NCI-H2081 (cell line): ENCODE data around the gene CACNA1D.

Experiments
- DNase-seq, 2 experiments: peaks; one replicate each; lab custom pipeline; 2025; lab: John Stamatoyannopoulos, UW

CACNA1D gene

DNA sequence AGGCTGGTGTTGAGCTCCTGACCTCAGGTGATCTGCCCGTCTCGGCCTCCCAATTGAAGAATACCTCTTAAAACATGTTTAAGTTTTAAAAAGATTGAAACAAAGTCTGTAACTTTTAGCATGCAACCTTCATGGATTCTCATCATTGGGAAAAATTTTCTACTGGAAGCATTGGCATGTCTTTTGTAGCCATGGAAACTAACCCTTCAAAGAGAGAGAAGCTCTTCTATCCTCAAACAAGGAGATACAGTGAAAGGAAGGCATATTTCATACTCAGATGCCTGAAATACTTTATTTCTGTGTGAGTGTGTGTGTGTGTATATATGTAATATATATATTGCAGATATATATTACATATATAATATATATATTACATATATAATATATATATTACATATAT is 196.9 kb downstream of the CACNA1D start:
- DNase-seq, result no peak

DNA sequence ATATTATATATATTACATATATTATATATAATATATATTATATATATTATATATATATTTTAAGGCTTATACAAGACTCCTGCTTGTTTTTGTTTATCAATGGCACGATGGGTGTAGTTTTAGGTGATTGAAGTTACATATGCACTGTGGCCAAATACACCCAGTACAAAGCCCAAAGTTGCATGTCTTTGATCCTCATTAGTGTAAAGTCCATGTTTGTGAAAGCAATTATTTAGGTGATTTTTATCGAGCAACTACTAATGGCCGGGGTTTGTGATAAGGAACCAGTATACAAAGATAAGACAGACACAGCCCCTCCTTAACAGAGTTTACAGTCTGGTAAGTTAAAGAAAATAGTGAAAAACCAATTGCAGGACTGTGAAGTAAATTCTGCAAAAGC is 197.5 kb downstream of the CACNA1D start:
- no peak for DNase-seq

DNA sequence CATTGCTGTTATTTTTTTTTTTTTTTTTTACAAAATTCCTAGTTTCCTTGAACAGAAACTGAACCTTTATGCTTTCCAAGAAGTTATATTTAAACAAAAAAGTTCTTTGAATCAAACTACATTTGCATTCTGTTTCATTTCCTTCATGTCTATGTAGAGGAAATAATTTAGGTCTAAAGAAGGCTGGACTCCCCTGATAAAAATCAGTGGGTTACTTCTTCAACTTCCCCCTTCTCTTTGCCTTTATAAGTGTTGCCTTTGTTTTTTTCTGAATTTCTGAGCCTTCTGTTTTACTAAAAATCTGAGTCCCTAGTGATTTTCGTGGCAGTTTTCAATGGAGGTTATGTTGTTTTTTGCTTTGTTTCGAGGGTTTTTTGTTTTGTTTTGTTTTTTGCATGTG is 199.0 kb downstream of the CACNA1D start:
- no peak for DNase-seq

DNA sequence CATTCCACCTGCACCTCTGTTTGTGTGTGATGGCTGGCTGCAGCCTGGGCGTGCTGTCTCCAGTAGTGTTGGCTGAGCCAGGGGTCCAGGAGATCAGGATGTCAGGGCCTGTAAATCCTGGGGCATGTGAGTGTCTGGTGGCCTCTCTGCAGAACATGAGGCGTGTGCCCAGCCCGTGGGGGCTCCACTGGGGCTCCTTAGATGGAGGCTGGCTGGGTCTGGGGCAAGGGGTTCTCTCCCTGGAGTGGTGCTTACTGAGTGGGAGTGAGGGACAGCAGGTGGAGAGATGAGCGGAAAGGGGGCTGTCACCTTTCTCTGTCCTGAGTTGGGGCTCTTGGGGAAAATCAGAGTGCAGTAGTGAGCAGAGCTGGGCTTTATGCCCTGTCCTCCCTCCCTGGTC is 199.6 kb downstream of the CACNA1D start:
- no peak for DNase-seq

DNA sequence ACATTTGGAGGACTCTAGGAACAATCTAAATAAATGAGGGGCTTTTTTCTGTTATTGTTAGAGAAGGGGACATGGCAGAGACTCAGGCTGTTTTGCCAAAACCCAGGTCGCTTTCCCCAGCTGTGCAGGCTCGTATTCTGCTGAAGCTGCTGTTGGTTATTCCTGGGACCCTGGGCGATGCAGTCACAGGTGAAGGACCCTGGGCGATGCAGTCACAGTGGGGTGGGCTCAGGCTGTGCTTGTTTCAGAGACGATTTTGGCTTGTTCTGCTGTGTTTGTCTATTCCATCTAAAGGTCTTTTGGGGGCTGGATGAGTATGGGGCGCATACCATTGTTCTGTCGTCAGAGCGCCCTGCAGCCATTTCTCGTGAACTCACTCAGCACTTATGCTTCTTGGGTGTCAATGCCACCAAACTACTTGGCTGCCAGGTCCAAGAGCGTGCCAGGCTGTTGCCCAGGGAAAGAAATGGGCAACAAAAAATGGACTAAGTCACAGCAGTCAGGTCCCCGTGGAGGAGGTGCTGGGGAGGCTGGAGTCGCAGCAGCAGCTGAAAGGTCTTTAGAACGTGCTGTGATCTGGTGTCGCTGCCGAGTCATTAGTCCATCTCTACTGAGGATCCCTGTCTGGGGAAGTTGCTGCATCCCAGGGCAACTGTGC is 200.4 kb downstream of the CACNA1D start:
- DNase-seq, result no peak

DNA sequence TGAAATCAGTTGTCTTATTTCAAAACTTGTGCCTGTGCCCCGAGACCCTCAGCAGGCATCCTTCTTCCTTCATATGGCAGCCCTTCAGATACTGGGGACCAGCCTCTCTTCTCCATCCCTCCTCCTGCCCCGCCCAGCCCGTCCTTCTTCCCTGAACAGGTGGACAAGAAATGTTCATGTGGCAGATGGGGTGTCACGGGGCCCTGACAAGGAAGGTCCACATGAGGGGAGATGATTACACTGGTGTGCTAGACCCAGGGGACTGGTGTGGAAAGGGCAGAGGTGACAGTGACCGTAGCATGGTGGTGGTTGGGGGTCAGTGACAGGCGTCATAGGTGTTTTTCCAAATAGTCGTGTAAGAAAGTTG is 200.9 kb downstream of the CACNA1D start:
- no peak for DNase-seq

DNA sequence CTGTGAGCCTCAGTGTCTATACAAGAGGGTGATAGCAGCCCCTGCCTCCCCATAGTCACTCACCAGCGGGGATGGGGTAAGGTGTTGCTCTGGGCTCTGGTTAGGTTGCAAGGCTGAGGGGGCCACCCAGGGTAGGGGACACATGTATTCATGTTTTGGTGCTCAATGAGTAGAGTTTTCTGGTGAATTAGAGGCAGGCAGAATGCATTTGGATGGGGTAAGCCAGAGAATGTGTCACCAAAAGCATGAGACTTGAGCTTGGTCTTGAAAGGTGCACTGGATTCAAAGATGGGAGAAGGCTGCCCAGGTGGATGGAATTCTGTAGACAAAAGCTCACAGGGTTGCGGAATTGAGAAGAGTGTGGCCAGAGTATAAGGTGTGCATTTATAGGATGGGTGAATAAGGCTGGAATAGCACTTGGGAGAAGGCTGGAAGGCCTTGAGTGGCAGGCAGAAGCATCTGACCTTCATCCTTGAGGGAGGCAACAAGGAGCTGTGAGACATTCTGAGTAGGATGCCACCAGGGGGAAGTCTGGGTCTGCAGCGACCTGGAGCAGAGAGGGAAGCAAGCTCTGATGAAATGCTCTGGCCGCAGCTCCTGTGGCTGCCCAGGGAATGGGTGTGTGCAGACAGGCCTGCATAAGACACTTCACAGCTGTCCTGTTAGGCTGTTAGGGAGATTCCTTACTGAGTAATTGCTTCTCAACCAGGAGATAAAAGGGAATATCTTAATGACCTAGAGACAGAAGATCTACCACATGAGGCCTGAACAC is 202.2 kb downstream of the CACNA1D start:
- DNase-seq, result no peak

DNA sequence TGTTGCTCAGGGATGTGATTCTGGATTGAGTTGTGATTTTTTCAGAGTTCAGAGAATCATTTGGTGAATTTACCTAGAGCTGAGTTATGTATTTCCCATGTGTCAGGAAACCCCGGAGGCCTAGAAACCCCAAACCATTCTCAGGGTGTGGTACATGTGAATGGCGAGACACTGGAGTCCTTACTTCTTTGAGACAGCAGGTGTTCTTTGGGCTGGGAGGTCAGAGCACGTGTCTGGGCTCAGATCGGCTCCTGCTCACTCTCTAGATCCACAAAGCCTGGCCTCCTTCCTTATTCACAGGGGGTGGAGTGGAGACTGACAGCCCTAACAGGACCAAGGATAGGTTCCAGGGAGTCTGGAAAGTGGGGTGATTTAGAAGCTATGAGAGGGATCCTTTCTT is 206.0 kb downstream of the CACNA1D start:
- DNase-seq, result no peak

DNA sequence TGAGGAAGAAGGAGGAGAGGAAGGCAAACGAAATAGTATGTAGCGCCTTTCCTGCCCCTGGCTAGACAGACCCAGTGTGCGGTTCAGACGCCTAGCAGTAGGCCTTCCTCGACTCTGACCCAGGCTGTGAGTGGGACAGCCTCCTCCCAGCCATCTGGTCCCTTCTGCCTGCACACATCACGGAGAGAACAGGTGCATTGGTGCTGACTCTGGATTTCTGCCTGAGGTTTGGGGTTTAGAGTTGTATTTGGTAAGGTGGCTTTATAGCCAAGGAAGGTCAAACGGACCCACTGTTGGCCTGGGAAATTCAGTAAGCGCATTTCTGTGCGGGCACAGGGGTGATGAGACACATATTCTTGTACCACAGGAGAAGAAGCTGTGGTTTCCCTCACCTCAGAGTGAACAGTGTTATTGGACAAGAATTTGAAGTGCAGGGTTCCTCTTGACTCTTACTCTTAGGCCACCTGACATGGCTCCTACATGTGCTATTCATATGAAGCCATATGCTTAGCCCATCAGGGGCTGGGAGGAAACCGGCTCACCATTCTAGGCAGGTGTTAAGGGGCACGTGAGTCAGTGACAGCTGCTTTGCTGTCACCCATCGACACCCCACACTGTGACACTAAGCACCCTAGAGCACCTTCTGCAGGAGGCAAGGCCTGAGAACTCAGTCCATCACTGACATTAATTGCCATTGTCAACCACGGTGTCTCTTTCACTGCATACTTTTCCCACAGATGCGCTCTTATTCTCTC is 208.5 kb downstream of the CACNA1D start:
- no peak for DNase-seq

DNA sequence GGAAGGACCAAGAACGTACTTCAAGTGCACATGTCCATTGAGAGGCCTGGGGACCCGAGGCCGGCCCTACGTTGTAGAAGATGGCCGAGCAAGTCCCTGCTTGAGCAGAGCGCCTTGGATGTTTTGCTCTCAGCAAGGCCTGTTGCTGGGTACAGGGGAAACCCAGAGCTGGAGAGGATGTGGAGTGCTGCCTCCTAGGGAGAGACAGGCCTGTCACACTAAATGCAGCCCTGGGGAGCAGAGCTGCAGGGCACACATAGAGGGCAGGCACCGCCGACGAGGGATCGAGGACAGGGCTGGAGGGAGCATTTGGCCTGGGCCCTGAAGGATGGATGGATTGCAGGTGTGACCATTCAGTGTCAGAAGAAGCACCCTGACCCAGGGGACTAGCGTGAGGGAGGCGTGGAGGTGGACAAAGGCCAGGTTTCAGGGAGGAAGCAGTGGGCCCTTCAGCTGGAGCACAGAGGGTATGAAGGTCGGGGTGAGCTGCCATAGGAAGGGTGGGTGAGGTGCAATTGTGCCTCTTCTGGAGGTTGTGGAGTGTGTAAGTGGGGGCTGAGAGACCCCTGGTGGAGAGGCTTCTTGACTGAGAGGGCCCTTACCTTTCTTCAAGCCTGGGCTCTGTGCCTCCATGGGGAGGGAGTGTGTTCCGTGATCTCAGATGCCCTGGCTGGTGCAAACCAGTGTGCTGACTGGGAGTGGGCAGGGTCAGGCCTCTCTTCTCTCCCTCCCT is 209.4 kb downstream of the CACNA1D start:
- DNase-seq, result no peak

DNA sequence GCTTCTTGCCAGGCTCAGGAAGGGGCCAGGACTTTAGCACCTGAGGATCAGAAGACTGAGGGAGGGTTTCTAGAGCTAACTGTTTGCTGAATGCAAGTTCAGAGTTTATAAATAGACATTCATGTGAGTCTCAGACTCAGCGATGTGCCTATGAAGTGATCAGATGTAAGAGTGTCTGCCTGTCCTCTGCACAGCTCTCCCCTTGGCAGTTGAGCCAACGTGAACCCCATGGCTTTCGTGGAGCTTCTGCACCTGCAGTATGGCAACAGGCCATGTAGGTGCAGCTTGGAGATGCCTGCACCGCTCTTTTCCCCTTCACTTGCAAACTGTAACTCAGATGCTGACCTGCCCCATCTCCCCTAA is 209.9 kb downstream of the CACNA1D start:
- DNase-seq, result no peak

DNA sequence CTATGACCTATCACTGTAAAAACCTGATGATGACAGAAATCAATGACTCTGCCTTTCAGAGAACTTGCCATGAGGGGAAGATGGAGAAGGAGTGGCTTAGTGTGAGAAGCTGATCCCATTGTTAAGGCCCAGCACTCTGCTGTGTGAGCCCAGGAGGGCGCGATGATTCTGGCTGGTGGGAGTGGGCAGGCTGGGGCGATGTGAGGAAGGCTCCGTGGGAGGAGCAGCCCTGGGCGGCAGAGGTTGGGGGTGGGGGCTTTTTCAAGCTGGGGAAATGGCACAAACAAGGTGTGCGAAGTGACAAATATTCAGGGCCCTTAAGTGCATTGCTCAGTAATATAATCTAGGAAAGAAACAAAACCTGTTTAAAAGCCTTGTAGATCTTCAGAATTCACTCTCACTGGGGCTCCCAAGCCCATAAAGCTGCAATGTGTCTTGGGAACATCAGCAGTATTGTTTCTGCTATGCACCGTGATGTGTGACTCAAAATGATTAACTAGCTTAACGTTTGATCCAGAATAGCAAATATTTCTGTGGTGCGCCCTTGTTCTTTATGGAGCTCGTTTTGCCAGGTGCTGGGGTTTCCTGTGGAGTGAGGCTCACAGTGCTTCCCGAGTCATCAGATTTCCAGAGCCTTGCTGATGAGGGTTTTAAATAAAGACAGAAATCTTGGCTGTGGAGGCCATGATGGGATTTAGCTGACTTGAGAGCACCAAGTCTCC is 210.8 kb downstream of the CACNA1D start:
- peak in 1 of 2 experiments; percentile 34 for DNase-seq

DNA sequence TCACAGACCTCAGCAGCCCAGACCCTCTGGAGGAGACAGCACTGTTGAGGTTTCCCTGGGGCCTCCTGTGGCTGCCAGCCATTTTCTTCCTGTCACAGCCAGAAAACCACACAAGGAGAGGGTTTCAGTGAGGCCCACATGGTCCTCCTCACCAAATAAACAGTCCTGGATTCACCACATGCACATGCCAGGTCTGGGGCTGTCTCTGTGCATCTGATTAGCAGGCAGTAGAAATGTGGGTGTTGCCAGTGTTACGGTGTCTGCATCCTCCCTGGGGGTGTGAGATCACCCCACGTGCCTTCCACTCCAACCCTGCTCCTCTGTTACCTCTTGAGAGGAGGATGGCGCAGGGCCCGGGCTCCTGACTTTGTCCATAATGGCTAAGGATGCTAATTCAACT is 211.4 kb downstream of the CACNA1D start:
- no peak for DNase-seq

DNA sequence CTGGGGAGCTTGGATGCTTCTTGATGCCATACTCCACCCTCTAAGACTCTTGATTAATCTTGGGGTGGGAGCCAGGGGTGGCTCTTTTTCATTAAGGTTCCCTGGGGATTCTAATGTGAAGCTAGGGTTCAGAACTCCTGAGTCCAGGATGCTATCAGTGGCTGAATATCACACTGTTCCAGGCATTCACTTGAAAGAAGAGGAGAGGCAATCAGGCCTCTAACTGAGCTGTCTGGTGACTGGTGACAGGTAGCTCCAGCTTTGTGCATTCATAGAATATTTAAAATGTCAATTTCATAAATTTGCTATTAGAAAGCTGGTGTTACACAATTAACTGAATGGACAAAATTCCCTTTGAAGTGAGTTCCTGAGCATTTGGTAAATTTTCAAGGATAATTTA is 212.8 kb downstream of the CACNA1D start:
- DNase-seq, result no peak

DNA sequence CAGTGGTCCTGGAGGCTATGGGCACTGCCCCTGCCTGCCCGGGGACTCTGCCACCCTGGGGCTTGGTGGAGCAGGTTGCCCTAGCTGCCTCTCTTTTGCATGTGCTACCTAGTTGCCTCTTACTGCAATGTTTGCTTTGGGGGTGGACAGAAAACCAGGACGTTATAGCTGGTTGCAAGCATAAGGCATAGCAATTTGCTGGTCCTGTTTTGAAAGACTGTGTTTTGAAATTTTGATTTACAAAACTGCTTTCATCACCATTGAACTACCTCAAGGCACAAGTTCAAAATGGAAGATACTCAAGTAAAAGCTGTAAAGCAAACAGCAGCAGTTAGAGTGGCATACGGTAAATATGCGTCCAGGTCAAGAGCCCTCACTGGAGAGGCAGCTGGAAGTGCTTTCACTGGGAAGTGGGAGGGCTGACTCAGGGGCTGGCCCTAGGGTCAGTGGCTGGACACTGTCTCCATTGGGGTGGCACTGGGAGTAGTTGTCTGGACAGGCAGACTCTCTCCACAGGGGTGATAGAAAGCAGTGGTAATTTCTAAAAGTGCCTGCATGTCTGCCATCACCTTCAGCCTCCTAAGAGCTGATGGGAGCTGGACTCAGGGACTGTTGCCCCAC is 213.7 kb downstream of the CACNA1D start:
- DNase-seq, result no peak

DNA sequence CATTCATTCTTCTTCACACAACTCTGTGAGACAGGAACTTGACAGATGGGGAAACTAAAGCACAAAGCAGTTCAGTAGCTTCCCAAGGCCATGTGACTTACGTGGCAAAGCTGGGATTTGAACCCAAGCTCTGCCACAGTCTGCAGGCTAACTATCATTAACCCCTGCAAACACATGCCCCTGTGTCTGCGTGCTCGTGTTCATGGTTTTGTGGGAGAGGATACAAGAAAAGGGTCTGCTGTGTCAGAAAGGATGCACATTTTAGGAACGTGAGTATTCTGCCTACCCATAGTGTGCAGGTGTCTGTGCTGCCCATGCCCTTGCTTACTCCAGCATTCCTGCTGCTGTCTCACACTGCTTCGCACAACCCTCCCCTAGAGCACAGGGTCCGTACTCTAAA is 214.8 kb downstream of the CACNA1D start:
- no peak for DNase-seq

DNA sequence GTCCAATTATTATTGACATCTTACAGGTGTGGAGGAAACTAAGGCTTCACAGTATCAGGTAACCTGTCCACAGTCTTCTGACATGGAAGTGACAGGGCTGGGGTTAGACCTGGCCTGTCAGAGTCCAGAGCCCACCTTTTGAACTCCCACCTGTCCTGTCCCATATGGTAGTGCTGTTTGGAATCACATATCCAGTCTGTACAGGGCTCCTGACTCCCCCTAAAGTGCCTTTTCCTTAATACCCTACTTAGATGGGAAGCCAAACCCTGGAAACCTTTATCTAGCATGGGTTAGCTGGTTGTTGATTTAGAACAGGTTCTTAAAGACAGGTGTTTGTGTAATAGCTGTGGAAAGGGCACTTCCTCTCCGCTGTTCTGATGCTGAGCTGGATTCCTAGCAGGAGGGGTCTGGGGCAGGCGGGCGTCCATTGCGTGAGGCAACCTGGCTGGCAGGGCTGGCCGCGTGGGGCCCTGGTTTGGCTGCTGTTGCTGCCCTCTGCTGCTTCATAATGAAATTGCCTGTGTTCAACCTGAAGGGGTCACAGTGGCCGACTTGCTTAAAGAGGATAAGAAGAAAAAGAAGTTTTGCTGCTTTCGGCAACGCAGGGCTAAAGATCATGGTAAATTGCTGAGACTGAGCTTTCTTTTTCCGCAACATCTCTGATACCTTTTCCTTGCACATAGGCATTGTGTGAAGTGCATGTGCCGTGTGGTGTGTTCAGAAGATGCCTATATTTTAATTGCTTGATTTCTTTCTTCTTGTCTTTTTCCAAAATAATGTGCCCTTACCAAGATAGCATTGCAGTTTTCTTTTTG is 215.7 kb downstream of the CACNA1D start:
- peak; percentile 55 to 65 for DNase-seq

DNA sequence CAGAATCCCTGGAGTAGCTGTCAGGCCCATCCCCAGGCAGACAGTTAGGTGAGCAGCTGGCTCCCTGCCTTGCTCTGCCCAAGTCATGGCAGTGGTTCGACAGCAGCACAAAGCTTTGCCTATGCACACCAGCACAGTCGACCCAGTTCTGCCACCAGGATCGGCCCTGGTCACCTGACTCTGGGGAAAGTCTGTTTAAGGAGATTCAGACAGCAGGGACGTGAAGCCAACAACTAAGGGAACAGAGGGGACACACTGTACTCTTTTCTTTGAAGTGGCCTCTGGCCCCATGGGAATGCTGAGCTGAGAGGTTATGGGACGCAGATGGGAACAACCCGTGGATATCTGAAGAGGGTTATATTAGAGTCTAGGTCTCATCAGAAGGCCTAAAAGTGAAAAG is 217.0 kb downstream of the CACNA1D start:
- DNase-seq, result no peak

DNA sequence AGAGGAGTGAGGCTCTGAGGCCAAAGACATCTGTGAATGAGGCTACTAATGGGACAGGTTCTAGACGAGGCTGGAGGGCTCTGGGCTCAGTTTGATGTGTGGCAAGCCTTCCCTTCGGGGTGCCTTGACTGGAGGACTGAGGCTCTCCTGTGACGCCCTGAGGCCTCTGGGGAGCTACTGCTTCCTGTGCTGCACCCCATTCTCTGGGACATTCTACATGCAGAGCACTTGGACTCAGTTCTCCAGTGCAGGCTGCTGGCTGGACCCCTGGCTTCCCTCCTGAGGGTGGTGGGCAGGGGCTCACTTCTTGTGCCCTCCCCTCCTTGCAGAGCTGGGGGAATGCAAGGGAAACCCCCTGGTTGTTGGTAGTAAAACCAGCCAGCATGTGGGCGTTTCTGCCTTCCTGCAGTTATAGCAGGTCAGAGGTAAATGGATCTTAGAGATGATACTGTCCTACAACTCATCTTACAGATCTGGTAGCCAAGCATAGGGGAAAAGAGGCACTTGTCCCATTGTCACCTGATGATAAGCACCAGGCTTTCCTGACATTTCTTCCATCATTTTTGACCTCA is 218.5 kb downstream of the CACNA1D start:
- DNase-seq, result no peak

DNA sequence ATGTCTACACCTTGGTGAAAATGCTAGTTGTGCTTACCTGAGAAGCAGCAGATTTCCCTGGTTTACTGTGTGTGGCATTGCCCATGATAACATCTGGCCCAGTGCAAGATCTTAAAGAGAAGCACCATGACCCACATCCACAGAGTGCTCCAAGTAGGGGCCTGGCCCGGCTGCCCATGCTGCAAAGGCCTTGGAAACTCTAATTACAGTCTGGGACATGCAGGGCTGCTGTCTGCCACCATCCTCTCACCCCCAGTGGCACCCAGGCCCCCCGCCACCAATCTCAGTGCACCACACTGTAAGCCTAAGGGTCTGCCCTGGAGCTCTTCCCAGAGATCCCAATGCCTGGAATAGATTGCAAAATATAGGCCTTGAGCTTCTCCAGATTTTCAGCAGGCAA is 219.2 kb downstream of the CACNA1D start:
- no peak for DNase-seq
